GM18499 (cell line): ENCODE measurements around the gene MAPK1.
"Not testable (repeated sequence)": the region's sequence is repeated elsewhere in the genome, so short reads cannot be mapped to it uniquely, and the experiment has no call there.

ENCODE experiments used
- ATAC-seq: cut with Tn5 transposase; IDR thresholded peaks from one replicate; pipeline ENCODE4 v1.9.1; 2021; ENCODE audit warnings: moderate number of reproducible peaks; ENCODE audit not compliant: insufficient read depth, unreplicated experiment

Gene MAPK1

DNA sequence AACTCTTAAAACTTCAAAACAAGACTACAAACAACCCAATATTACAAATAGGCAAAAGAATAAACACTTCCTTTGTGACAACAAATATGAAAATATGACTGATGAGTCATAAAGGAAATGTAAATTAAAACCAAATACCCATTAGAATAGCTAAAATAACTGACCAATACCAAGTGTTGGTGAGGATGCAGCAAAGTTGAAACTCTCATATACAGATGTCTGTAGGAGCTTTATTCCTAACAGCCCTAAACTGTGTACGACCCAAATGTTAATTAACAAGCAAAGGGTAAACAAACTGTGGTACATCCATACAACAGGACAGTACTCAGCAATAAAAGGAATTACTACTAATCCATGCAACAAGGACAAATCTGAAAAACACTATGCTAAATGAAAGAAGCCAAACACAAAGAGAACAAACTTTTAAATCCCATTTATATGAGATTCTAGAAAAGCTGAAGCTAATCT, 43.0 kb downstream of the MAPK1 start:
- no peak for ATAC-seq

DNA sequence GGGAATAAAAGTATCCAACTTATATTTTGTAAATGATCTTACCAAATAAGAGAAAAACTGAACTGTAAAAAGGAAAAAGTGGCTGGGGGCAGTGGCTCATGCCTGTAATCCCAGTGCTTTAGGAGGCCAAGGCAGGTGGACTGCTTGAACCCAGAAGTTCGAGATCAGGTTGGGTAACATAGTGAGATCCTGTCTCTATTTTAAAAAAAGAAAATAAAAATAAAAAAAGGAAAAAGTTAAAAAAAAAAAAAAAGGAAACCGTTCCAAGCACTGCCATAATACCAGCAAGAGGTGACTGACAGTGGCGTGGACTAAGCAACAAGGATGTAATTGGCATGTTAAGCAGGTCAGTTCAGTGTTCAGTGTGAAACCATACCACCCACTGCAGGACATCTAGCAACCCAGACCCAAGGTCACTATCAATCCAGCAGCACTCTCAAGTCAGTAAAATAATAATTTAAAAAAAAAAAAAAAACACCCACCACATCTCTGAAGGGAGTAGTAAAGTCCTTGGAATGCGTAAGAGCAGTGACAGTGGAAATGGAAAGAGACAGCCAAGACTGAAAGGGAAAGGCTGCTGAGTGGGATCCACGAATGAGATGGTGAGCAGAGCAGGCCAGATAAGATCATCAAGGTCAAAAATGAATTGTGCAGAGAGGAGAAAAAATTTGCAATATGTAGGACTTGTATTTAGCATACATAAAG, 43.6 kb downstream of the MAPK1 start:
- ATAC-seq, result no peak

DNA sequence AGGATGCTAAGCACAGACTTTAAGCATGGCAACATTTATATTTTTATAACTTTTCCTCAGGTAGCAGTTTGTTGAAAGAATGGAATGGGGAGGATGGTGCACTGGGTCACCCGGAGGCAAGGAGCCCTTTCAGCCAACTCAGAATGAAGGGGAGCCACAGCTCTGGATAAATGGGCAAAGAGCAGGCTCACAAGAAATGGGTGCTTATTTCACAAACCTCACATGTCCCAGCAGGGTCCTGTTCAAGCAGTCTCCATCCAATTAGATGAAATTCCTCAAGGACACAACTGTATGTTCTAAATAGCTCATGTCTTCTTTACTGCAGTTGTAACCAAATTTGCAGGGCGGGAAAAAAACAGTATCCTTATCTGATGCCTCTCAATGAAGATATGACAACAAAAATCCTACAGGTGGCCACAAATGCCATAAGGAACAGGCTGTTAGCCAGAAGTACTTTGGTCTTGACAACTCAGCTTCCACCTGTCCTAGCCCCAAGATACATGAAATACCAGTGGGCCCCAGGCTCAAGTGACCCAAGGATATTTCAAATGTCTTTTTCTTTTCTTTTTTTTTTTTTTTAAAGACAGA, 48.2 kb downstream of the MAPK1 start:
- no peak for ATAC-seq

DNA sequence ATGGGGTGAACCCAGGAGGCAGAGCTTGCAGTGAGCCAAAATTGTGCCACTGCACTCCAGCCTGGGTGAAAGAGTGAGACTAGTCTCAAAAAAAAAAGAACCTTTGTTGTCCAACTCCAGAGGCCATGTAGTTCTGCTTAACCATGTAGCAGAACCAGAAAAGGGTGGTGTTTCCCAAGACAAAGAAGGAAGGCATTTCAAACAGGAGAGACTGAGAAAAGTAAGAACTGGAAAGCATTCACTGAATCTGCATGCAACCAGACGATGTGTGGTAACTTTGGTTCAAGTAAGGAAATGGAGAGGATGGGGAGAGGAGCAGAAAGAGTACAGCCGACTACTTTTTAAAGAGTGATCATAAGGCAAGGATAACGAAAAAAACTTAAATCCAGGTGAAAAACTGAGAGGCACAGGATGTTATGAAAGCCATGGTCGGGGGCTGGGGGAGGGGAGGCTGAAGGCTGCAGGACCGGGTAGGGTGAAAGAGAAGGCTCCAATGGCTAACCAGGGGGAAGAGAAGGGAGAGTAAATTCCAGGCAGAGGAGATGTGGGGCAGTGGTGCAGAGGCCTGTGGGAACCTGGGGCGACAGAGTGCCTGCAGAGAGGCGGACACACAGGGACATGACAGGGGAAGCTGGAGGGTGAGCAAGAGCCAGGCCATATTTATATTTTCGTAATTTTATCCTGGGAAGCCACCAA, 48.8 kb downstream of the MAPK1 start:
- no peak for ATAC-seq

DNA sequence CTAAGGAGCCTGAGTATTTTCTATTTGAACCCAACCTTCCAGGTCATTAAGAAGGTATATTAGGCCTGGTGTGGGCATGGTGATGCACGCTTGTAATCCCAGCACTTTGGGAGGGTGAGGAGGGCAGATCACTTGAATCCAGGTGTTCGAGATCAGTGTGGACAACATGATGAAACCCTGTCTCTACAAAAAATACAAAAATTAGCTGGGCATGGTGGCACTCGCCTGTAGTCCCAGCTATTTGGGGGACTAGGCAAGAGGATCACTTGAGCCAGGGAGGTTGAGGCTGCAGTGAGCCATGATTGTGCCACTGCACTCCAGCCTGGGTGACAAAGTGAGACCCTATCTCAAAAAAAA, 50.0 kb downstream of the MAPK1 start:
- ATAC-seq, result not testable (repeated sequence)

DNA sequence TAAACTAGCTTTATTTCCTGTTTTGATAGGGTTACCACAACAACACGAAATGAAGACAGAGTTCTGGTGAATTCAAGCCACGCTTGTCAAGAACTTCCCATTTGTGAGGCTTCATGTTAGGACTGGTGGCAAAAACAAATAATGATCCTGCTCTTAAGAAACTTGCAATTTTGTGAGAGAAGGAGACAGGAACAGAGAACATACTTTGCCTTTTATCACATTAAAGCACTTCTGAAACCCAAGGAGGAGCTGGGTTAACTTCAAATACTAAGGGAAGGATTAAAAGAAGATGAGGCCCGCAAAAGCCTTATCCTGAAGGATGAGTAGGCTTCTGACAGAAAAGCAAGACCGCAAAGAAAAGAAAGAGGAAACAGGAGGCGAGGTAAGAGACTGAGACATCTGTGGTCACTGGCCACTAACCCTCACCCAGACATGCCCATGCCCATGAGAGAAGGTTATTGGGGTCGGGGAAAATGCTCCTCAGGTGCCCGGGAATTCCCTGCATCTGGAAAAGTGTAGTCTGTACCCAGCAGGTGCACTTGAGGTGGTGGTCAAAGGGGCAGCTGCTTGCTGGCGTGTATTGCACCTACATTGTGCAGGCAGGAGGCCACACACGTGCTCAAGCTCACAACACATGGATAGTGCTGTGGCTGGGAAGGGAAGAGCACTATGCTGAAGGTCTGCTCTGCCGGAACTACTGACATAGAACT, 50.5 kb downstream of the MAPK1 start:
- no peak for ATAC-seq

DNA sequence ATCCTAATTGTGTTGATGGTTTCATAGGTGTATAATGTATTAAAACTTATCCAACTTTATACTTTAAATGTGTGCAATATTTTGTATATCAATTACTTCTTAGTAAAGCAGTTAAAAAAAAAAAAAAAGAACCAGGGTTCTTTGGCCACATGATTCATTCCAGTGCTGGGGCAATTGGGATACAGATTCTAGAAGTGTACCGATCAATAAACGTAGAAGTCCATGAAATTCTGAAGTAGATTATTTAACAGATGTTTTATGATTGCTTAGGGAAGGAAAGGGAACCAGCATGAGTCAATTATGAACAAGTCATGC, 51.0 kb downstream of the MAPK1 start:
- ATAC-seq, result no peak

DNA sequence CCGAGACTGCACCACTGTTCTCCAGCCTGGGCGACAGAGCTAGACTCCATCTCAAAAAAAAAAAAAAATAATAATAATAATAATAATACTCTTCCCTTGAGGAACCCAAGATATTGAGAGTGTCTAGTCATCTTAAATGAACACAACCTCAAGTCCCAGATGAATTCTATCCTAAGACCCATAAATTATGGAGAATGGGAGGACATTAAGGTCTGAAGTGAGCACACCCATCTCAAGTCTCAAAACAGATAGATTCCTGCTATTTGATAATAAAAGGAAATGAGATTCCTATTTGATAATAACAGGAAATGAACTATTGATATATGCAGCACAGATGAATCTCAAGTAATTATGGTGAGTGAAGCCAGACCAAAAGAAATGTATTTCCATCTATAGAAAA, 51.5 kb downstream of the MAPK1 start:
- ATAC-seq, result no peak

DNA sequence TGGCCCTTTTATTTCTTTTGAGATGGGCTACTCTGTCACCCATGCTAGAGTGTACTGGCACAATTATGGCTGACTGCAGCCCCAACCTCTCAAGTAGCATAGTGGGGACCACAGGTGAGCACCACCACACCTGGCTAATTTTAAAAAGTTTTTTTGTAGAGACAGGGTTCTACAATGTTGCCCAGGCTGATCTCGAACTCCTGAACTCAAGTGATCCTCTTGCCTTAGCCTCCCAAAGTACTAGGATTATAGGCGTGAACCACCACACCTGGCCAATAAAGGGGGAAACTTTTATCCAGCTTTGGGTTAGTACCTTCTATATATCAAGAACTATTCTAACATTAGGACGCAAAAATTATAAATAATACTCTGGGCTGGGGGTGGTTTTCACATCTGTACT, 52.1 kb downstream of the MAPK1 start:
- ATAC-seq, result no peak

DNA sequence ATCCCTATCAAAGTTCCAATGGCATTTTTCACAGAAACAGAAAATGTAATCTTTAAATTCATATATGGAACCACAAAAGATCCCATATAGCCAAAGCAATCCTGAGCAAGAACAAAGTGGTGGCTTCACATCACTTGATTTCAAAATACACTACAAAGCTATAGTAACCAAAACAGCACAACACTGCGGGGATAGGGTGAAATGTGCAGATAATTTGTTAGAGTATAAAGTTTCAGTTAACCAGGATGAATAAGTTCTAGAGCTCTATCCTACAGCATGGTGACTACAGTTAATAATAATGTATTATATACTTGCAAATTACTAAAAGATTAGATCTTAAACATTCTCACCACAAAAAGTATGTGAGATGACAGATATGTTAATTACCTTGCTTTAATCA, 55.5 kb downstream of the MAPK1 start:
- ATAC-seq, result no peak

DNA sequence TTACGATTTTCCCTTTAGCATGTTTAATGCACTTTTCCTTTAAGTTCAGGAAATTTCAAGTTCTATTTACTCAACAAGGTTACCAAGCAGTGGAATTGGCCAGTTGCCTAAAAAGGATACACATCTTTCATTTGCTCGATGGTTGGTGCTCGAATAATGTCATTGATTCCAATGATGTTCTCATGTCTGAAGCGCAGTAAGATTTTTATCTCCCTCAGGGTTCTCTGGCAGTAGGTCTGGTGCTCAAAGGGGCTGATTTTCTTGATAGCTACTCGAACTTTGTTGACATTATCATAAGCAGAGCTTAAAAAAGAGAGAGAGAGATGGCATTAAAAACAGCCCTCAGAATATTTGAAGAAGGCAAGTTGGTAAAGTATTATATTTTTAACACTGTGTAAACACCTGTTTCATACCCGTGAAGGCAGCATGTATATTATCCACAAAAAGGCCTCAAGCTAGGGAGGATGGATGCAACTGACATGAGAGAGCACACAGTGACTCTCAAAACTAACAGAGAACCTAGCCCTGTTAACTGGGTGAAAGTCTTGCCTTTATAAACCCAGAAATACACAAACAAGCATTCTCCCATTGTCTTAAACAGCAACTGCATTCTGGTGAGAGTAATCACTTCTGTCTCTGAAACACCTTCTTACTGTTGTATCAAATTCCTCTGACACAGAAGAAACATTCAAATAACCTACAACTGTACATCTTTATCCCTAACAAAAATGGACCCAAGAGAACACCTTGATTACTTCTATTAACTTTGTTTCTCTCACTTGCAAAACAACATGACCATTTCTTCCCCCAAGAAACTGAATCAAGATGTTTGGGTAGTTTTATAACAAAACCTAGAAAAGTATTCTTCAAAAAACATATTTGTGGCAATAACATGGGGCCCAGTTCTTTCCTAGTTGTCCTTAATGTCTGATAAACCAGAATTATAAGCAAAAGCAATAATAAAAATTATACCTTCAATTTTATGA, 59.6 kb downstream of the MAPK1 start:
- ATAC-seq, result no peak

DNA sequence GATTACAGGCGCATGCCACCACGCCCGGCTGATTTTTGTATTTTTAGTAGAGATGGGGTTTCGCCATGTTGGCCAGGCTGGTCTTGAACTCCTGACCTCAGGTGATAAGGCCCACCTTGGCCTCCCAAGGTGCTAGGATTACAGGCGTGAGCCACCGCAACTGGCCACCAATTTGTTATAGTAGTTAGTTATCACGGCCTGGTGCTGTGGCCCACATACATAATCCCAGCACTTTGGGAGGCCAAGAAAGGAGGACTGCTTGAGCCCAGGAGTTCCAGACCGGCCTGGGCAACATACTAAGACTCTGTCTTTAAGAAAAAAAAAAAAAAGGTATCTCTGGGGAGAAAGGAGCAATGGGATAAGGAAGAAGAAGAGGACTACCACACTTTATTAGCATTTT, 62.1 kb downstream of the MAPK1 start:
- not testable (repeated sequence) for ATAC-seq

DNA sequence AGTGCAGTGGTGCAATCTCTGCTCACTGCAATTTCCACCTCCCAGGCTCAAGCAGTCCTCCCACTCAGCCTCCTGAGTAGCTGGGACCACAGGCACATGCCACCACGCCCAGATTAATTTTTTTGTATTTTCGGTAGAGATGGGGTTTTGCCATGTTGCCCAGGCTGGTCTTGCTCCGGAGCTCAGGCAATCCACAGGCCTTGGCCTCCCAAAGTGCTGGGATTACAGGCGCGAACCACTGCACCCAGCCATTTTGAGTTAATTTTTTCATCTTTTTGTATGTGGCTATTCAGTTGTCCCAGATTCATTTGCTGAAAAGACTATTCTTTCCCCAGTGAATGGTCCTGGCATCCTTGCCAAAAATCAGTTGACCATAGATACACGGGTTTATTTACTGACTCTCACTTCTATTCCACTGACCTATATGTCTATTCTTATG, 63.6 kb downstream of the MAPK1 start:
- ATAC-seq, result no peak

DNA sequence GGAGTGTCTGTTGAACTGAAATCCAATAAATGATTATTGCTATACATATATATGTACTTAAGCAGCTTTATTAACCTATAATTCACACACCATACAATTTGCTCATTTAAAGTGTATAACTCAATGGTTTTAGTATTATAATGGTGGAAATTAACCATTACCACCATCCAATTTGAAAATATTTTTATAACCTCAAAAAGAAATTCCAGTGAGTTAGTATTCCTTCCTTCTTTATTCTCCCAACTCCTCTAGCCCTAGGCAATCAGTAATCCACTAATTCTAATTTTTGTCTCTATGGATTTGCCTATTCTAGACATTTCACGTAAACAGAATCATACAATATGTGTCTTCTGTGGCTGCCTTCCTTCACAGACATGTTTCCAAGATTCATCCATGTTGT, 64.8 kb downstream of the MAPK1 start:
- no peak for ATAC-seq

DNA sequence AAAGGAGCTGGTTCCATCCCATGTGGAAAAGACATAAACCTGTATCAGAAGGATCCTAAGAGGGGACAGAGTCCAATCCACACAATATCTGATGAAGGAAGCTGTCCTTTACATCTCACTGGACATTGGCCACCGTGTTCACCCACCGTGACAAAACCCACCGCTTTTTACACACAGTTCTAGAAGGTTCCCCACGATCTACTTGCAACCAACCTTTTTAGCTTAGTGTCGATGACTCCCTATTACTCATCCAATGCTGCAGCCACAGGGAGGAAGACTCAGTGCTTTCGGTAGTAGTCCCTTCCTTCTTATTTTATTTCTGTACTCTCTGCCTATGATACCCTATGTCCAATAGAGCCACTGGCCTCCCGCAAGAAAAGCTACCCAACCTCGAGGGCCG, 65.4 kb downstream of the MAPK1 start:
- no peak for ATAC-seq

DNA sequence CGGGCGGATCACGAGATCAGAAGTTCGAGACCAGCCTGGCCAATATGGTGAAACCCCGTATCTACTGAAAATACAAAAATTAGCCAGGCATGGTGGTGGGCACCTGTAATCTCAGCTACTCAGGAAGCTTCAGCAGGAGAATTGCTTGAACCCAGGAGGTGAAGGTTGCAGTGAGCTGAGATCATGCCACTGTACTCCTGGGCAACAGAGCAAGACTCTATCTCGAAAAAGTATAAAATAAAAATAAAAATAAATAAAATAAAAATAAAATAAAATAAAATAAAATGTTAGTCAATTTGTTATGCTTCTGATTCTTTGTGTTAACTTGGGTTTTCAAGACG, 66.2 kb downstream of the MAPK1 start:
- ATAC-seq, result not testable (repeated sequence)

DNA sequence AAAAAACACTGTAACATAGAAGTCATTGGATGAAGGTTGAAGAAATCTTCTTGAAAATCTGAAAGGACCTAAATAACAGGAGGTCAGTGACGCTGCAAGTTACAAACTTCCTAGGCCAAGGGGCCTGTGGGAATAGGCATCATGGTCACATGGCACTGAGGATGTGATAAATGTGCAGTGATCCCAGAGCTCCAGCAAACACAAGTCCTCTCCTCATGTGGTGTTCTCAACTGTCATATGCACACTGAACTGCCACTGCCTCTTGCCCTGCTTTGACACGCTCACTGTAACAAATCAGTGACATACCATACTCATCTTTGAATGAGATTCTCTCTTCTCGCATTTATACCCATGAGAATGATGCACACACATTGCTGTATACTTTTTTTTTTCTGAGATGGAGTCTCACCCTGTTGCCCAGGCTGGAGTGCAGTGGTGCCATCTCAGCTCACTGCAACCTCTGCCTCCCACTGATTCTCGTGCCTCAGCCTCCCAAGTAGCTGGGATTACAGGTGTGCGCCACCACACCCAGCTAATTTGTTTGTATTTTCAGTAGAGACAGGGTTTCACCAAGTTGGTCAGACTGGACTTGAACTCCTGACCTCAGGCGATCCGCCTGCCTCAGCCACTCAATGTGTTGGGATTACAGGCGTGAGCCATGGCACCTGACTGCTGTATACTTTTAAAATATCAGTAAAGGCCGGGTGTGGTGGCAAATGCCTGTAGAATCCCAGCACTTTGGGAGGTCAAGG, 66.7 kb downstream of the MAPK1 start:
- ATAC-seq, result no peak

DNA sequence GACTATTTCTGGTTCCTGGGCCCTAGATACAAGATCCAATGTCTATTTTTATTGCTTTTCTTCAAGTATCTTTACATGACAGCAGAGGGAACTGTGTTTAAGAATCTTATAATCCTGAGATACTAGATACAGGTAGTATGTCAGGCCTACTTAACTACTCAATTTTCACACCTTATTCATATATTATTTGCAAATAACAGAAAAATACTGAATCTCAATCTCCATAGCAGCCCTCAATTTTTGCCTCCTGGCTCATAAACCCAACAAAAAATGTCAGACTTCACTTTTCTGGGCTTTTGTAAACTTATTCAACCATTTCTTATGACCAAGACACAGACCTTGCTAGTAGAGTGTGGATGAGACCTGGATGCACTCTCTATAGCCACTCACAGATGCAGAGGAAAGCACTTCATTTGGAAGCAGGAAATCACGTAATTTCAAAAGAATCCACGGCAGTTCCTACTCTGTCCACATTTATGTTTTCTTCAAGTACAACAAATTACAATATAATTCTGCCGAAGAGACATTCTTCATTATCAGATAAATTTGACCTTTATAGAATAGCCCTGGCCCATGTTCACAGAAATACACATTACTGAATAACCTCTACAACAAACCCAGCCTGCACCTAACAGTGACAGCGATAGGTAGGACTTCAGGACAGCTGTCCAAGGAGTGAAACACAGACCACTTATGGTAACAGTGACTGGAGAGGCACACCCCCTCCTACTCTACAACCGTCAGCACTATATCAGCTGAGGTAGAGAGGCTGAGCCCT, 69.8 kb downstream of the MAPK1 start:
- no peak for ATAC-seq

DNA sequence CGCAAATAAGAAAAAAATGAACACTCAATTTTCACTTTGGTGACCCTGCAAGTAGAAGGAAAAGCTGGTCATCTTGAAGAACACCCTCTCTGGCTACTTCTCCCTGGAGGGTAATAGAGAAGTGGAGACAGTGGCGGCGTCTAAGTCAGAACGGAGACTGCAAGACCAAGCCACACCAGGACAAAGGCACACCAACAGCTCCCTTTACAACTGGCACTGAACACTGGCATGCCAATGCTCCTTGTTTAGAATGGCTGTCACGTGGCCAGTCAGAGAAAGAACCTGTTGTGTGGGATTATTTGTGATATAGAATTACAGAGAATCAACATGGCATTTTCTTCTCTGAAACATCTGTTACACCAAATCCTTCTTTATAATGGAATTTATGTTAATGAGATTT, 70.6 kb downstream of the MAPK1 start:
- no peak for ATAC-seq
